Measurements from ENCODE around the gene TP53TG5.

DNA sequence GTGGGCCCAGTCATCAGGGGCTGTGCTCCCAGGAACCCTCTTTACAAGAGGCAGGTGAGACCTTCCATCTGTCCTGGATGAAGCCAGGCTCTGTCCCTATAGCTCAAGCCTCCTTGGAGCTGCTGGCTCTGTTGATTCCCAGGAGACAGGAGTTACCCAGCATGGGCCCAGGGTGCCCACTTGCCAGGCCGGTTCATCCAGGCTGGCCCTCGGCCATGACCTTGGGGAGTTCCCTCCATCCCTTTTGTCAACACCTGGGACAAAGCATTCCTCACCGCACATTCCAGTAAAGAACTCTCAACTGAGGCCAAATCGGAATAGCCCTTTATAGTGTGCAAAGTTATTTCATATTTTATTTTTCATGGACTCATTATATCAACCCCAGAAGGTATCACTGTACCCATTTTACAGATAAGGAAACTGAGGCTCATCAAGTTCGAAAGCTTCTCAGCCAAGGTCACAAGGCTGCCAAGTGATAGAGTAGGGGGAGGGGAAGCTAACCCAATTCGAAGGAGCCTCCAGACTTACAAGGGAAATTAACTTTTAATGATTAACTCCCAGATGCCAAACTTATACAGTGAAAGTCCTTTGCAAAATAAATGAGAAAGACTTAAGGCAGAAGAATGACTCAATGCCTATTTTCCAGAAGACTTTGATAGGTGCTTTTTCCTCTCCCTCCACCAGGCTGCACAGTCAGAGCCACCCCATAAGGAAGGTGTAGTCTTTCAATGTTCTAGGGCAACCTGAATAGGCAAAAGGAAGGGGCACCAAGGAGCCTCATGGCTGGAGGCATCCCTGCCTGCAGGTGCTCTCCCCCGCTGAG, 48.4 kb downstream of the TP53TG5 start:
- TF ChIP-seq, protein P1, sequence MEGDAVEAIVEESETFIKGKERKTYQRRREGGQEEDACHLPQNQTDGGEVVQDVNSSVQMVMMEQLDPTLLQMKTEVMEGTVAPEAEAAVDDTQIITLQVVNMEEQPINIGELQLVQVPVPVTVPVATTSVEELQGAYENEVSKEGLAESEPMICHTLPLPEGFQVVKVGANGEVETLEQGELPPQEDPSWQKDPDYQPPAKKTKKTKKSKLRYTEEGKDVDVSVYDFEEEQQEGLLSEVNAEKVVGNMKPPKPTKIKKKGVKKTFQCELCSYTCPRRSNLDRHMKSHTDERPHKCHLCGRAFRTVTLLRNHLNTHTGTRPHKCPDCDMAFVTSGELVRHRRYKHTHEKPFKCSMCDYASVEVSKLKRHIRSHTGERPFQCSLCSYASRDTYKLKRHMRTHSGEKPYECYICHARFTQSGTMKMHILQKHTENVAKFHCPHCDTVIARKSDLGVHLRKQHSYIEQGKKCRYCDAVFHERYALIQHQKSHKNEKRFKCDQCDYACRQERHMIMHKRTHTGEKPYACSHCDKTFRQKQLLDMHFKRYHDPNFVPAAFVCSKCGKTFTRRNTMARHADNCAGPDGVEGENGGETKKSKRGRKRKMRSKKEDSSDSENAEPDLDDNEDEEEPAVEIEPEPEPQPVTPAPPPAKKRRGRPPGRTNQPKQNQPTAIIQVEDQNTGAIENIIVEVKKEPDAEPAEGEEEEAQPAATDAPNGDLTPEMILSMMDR (IDR thresholded peaks at IDR 0.05; ENCODE audit: low read depth, low read length): no peak
- no peak for TF ChIP-seq EZH2phosphoT487 (IDR thresholded peaks at IDR 0.05; ENCODE audit: low read depth)
